ENCODE measurements around the gene PTGS1.

PTGS1 gene

GRCh38 chr9:122355336-122355875 is 15.4 kb upstream of the PTGS1 start:
- TF ChIP-seq FOXP2 (optimal IDR thresholded peaks at IDR 0.05; ENCODE audit: borderline replicate concordance, extremely low read depth, extremely low read length, insufficient read depth) (no peak), SIN3A (IDR thresholded peaks at IDR 0.05; ENCODE audit: borderline replicate concordance, insufficient read depth, low read length) (no peak), REST (IDR thresholded peaks at IDR 0.05; ENCODE audit: insufficient read depth in 1 of 2, low read depth in 2 of 2, low read length in 2 of 2) (no peak), TAF1 (IDR thresholded peaks at IDR 0.05; ENCODE audit: borderline replicate concordance, insufficient read depth, low read length) (no peak), POLR2AphosphoS5 (IDR thresholded peaks at IDR 0.05; ENCODE audit: low read depth, low read length) (no peak)

- no peak for TF ChIP-seq TAF1 (IDR thresholded peaks at IDR 0.05; ENCODE audit: borderline replicate concordance, insufficient read depth, low read length)
- TF ChIP-seq POLR2AphosphoS5 (IDR thresholded peaks at IDR 0.05; ENCODE audit: low read depth, low read length), result no peak
- TF ChIP-seq FOXP2 (optimal IDR thresholded peaks at IDR 0.05; ENCODE audit: borderline replicate concordance, extremely low read depth, extremely low read length, insufficient read depth), result no peak
- no peak for TF ChIP-seq SIN3A (IDR thresholded peaks at IDR 0.05; ENCODE audit: borderline replicate concordance, insufficient read depth, low read length)
Observed at GRCh38 chr9:122356627-122357026, 14.2 kb upstream of the PTGS1 start.

DNA sequence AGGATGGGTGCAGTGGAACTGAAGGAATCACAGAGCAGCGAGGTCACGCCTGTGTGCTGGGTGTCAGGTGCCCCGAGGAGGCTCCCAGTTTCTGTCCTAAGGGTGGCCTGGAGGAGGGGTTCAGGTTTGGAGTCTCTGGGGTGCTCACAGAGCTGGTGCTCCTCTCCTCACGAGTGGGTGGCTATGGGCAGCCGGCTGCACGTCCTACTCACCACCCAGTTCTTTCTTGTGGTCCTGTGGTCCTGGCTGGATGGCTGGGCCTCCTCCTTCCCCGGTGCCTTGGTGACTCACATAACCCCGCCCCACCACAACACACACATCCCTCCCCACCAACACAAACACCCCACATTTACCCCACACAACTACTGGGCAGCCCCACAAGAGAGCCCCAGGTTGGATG is 9.9 kb upstream of the PTGS1 start:
- no peak for TF ChIP-seq FOXP2 (optimal IDR thresholded peaks at IDR 0.05; ENCODE audit: borderline replicate concordance, extremely low read depth, extremely low read length, insufficient read depth)
- no peak for TF ChIP-seq SIN3A (IDR thresholded peaks at IDR 0.05; ENCODE audit: borderline replicate concordance, insufficient read depth, low read length)
- no peak for TF ChIP-seq POLR2AphosphoS5 (IDR thresholded peaks at IDR 0.05; ENCODE audit: low read depth, low read length)
- no peak for TF ChIP-seq REST (IDR thresholded peaks at IDR 0.05; ENCODE audit: insufficient read depth in 1 of 2, low read depth in 2 of 2, low read length in 2 of 2)
- TF ChIP-seq TAF1 (IDR thresholded peaks at IDR 0.05; ENCODE audit: borderline replicate concordance, insufficient read depth, low read length), result no peak

GRCh38 chr9:122364117-122364782 is 6.6 kb upstream of the PTGS1 start:
- TF ChIP-seq POLR2AphosphoS5 (IDR thresholded peaks at IDR 0.05; ENCODE audit: low read depth, low read length) (no peak), FOXP2 (optimal IDR thresholded peaks at IDR 0.05; ENCODE audit: borderline replicate concordance, extremely low read depth, extremely low read length, insufficient read depth) (no peak), SIN3A (IDR thresholded peaks at IDR 0.05; ENCODE audit: borderline replicate concordance, insufficient read depth, low read length) (no peak)

GRCh38 chr9:122364783-122365150 is 6.1 kb upstream of the PTGS1 start:
- no peak for TF ChIP-seq REST (IDR thresholded peaks at IDR 0.05; ENCODE audit: insufficient read depth in 1 of 2, low read depth in 2 of 2, low read length in 2 of 2)
- no peak for TF ChIP-seq TAF1 (IDR thresholded peaks at IDR 0.05; ENCODE audit: borderline replicate concordance, insufficient read depth, low read length)
- no peak for TF ChIP-seq FOXP2 (optimal IDR thresholded peaks at IDR 0.05; ENCODE audit: borderline replicate concordance, extremely low read depth, extremely low read length, insufficient read depth)
- no peak for TF ChIP-seq POLR2AphosphoS5 (IDR thresholded peaks at IDR 0.05; ENCODE audit: low read depth, low read length)
- TF ChIP-seq SIN3A (IDR thresholded peaks at IDR 0.05; ENCODE audit: borderline replicate concordance, insufficient read depth, low read length), result no peak

DNA sequence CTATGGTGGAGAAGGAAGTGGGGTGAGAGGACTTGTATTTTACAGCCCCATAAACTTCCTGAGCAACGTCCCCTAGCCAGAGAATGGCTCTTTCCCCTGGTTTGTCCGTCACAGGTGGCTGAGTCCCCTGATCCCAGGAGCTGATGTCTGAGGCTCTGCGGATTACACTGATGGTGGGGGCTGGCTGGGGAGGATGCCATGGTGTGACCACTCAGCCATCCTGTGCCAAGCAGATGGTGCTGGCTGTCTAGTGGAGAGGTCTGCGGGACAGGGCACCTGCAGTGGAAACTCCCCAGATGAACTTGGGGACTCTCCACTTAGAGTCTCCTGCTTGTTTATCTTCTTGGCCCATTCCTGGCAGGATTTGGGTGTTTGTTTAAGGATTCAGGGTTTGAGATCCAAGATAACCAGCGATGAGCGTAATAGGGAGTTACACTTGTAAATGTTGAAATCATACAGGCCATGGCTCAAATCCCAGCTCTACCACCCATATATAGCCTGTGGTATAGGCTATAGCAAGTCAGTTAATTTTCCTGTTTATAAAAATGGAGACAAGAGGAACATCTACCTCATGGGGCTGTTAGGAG is 4.7 kb upstream of the PTGS1 start:
- TF ChIP-seq FOXP2 (optimal IDR thresholded peaks at IDR 0.05; ENCODE audit: borderline replicate concordance, extremely low read depth, extremely low read length, insufficient read depth), result no peak
- TF ChIP-seq TAF1 (IDR thresholded peaks at IDR 0.05; ENCODE audit: borderline replicate concordance, insufficient read depth, low read length), result no peak
- TF ChIP-seq REST (IDR thresholded peaks at IDR 0.05; ENCODE audit: insufficient read depth in 1 of 2, low read depth in 2 of 2, low read length in 2 of 2), result no peak
- no peak for TF ChIP-seq SIN3A (IDR thresholded peaks at IDR 0.05; ENCODE audit: borderline replicate concordance, insufficient read depth, low read length)
- TF ChIP-seq POLR2AphosphoS5 (IDR thresholded peaks at IDR 0.05; ENCODE audit: low read depth, low read length), result no peak
